Activated naive CD4-positive, alpha-beta T cell (primary cell): ENCODE measurements around the gene CPTP.

Source experiments
- DNase-seq, 4 experiments: peaks; one replicate each; lab custom pipeline; 2025; lab: John Stamatoyannopoulos, UW

Gene CPTP

DNA sequence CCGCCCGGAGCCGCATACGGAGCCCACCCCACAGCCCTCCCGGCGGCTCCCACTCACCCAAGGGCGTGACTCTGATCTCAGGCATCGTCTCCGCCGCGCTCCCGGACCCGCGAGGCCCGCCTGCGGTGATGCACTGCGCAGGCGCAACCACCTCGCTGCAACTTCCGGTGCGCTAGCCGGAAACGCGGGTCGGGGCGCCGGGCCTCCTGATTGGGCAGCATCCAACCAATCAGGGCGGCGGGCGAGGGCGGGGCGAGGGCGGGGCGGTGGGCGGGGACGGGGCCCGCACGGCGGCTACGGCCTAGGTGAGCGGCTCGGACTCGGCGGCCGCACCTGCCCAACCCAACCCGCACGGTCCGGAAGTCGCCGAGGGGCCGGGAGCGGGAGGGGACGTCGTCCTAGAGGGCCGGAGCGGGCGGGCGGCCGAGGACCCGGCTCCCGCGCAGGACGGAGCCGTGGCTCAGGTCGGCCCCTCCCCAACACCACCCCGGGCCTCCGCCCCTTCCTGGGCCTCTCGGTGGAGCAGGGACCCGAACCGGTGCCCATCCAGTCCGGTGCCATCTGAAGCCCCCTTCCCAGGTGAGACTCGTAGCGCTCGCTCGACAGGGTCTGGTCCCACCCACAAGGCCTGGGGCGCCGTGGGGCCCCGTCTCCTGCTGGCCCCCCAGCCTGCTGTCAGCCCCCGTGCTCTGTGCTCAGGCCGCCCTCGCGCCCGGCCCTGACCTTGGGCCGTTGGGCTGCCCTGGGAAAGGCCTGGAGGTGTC is at the start of gene CPTP, which contains the start of gene INTS11:
Gene CPTP (plus strand): TSS at position 279 of the 764 bp plus-strand sequence. CDS start 2,109 bp downstream, outside the sequence.
Gene INTS11 (minus strand): TSS at position 137 of the 764 bp plus-strand sequence. CDS start 52 bp downstream, at position 85.
- DNase-seq = peak; percentile 89 to 95 (median 93)

DNA sequence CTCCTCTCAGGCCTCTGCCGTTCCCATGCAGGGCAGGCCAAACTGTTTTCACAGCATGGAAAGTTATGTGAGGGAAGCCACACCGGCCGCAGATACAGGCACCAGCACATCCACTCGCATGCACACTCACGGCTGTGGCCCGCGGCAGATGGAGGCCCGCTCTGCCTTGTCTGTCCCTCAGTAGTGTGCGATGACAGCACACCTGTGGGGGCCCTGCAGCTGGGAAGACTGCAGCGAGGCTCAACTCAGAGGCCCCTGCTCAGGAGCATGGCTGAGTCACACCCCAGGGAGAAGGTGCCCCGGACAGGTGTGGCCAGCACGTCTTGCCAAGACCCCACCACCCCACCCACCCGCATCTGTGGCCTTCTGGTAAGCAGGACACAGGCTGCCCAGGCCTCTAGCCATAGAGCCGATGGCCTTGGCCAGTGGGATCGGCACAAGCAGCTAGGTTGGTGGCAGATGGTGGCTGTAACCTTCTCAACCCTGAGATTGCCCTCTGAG is 49.6 kb upstream of the CPTP start:
- DNase-seq = no peak

DNA sequence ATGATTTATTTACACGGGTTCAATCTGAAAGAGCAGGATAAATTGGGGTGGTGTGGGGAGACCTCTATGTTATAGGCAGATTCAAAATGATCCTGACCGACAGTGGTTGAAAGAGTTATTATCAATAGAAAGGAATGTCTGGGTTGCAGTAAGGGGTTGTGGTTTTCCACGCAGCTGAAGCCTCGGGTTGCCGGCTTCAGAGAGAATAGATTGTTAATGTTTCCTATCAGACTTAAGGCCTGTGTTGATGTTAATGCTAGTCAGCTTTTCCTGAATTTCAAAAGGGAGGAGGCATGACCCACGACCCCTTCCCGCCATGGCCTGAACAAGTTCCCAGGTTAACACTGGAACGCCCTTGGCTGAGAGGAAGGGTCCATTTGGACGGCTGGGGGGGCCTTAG is 48.8 kb upstream of the CPTP start:
- no peak for DNase-seq

DNA sequence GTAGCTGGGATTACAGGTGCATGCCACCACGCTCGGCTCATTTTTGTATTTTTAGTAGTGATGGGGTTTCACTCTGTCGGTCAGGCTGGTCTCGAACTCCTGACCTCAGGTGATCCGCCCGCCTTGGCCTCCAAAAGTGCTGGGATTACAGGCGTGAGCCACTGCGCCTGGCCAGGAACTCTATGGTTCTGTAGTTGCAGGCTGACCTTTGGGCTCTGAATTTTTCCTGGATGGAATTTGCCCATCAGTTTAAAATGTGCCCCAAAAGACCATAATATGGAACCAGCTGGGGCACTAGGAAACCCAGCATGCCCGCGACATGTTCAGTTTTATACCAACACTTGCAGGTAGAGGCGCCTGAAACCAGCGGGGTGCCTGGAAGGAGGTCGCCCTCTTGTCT is 46.0 kb upstream of the CPTP start:
- DNase-seq = no peak

DNA sequence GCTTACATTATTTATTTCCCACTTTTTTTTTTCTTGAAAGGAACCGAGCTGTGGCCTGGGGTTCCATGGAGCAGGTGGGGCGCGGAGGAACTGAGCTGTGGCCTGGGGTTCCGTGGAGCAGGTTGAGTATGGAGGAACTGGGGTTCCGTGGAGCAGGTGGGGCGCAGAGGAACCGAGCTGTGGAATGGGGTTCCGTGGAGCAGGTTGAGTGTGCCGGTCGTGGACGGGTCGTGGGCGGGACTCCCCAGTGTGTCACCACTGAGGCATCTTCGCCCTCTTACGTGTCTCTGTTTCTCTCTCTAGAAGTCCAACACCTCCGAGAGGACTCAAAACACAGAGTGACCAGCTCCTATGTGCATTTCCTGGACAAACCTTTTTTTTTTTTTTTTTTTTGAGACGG is 45.6 kb upstream of the CPTP start:
- no peak for DNase-seq

DNA sequence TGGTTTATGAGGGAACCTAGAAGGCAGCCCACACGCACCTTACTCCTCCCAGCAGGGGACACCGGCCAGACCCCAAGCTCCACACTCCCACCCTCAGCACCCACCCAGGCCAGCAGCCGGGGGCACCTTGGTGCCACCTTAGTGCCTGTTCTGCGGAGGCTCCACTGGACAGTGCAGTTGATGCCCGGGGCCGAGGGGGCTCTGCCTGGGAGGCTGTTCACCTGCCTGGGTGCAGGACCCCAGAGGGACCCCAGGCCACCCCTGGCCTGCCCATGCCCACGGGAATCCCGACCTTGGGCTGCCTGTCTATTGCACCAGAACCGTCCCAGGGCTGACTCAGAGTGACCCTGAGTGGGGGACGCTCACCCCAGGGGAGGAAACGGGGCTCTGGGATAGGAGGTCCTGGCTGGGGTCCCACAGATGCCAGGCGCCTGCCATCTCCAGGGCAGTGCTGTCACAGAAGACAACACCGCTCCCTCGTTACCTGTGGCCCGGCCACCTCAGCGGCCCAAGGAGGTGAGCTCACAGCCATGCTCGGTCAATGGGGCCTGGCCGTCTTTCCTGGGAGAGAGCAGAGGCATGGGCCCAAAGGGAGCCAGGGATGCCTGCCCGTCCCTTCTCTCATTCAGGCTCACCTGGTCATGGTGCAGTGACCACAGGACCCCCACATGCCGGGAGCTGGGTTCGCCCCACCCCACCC is 43.7 kb upstream of the CPTP start:
- DNase-seq = no peak

DNA sequence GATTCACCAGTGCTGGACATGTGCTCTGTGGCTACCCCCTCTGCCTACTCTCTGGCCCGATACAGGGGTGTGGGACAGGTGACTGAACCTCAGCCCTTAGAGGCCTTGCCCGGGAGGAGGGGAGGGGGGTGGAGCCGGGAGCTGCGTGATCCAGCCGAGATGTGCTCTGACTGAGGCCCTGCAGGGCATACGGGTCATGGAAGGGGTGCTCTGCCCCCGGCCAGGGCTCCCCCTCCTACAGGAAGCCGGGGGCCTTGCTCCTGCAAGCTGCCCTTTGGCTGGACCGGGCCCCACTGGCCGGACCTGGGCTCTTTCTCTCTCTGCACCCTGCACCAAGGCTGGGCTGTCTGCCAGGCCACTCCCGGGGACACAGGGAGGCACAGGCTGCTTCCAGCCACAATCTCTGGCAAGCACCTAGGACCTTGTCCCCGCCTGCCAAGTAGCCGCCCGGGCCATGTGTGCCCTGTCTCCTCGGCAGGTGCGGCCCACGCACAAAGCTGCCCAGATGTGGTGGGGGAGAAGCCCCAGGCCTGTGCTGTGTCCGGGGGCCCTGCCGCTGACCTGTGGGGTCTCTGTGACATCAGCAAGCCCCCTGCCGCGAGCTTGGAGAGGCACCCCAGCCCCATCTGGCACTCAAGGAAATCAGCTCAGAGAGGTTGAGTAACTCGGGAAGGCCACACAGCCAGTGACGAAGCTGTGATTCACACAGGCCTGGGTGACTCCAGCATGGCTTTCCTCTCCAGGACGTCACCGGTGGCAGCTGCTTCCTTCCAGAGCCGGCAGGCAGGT is 42.9 kb upstream of the CPTP start:
- no peak for DNase-seq

DNA sequence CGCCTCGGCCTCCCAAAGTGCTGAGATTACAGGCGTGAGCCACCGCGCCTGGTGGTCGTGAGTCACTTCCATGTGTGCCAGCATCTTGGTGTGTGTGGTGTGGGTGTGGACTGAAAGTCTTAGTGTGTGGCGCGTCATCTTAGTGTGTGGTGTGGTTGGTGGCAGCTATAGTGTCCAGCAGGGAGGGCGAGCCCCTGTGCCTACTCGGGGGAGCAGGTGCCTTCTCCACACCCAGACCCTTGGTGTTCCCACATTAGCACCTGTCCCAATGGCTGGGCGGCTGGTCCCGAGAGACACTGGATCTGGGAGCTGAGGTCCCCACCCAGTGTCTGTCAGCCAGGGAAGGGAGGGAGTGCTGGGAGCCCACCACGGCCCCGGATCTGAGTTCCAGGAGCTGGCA is 41.6 kb upstream of the CPTP start:
- no peak for DNase-seq

DNA sequence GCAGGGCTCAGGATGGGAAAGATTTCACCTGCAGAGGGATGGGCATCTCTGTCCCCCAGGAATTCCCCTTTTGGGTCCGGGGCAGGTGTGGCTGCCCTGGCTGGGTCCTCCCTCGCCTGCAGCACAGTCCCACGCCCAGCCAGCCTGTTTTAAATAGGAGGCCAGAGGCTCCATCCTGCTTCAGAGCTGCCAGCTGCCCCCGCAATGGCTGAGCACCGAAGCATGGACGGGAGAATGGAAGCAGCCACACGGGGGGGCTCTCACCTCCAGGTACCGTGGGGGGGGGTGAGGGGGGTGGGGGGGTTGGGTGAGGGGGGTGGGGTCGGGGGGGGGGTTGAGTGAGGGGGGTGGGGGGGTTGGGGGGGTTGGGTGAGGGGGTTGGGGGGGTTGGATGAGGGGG is 40.8 kb upstream of the CPTP start:
- DNase-seq = no peak

DNA sequence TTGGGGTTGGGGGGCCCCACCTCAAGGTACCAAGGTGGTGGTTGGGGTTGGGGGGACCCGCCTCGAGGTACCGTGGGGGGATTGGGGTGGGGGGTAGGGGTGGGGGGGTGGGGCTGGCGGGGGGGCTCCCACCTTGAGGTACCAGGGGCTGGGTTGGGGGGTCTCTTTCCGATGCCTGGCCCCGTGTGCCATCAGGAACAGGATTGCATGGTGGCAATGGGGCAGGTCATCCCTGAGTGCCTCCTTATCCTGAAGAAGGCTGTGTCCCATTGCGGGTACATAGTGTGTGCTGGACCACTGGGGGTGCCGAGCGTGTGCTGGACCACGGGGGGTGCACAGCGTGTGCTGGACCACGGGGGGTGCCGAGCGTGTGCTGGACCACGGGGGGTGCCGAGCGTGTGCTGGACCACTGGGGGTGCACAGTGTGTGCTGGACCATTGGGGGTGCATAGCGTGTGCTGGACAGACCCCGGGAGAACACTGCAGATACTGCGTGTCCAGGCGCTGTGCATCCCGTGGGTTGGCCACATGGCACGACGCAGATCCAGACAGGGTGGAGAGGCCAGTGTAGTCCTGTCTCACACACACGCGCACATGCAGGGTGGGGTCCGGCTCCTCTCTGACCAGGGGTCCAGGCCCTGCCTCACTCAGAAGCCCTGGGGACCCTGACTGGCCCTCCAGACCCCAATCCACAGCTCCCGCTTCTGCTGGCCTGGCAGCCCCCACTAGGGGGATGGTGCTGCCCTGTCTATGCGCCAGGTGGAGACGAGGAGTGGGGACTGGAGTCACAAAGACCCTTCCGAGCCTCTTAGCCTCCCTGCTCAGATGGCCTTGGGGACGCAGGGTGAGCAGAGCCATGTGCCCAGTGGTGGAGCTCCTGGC is 40.1 kb upstream of the CPTP start:
- no peak for DNase-seq

DNA sequence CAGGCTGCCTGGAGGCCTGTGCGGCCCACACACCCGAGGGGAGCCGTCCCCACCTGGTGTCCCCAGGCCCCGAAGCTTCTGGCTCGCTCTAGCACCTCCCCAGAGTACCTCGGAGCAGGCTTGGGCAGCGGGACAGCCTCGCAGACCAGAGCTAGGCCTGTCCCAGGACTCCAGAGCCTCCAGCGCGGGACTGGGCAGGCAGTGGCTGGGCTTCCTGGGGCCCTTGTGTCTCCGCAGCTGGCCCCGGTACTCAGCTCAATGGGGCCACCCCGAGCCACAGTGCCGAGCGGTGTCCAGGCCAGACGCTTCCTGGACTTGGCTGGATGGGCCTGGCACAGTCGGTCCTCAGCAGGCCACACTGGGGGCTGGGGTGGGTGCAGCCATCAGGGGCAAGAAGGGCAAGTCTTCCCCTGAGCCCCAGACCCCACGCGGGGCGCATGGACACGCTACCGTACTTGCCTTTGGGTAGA is 39.5 kb upstream of the CPTP start:
- no peak for DNase-seq

DNA sequence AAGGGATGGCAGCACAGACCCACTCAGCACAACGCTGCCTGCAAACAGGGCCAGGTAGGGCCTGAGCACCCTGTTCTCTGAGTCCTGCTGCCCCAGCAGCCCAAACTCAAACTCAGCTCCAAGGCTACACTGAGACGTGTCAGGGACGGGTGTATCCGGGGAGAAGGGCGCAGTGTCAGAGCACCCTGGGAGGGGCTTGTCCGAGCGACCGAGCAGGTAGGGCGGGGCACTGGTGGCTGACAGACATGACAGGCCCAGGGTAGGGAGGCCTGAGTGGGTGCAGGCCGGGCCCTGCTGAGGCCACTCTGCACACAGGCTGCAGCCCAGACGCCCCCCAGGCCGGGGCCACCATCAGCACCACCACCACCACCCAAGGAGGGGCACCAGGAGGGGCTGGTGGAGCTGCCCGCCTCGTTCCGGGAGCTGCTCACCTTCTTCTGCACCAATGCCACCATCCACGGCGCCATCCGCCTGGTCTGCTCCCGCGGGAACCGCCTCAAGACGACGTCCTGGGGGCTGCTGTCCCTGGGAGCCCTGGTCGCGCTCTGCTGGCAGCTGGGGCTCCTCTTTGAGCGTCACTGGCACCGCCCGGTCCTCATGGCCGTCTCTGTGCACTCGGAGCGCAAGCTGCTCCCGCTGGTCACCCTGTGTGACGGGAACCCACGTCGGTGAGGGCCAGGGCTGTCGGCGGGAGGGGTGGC is 38.8 kb upstream of the CPTP start:
- DNase-seq = no peak

DNA sequence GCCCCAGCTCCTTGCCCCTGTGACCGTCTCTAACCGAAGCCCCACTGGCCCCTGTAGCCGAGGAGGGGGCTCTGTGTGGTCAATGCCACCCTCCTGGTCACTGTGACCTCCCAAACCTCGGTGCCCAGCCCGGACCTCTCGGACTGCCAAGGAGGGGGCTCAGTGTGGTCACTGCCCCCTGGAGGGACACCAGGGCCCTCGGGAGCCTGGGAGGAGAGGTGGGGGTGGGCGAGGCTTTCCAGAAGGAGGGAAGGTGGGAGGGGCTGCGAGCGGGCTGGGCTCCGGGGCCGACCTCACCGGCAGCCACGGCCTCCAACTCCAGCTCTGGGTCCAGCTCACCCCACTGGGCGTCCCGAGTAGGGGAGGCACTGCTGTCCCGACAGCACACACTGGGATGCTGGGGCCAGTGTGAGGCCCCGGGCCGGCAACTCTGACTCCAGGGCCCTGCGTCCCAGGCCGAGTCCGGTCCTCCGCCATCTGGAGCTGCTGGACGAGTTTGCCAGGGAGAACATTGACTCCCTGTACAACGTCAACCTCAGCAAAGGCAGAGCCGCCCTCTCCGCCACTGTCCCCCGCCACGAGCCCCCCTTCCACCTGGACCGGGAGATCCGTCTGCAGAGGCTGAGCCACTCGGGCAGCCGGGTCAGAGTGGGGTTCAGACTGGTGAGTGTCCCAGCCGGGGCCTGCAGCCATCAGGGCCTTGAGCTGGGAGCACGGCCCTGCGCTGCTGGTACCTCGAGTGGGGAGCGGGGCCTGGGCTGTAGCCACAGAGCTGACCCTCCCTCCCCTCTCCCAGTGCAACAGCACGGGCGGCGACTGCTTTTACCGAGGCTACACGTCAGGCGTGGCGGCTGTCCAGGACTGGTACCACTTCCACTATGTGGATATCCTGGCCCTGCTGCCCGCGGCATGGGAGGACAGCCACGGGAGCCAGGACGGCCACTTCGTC is 38.0 kb upstream of the CPTP start:
- no peak for DNase-seq

DNA sequence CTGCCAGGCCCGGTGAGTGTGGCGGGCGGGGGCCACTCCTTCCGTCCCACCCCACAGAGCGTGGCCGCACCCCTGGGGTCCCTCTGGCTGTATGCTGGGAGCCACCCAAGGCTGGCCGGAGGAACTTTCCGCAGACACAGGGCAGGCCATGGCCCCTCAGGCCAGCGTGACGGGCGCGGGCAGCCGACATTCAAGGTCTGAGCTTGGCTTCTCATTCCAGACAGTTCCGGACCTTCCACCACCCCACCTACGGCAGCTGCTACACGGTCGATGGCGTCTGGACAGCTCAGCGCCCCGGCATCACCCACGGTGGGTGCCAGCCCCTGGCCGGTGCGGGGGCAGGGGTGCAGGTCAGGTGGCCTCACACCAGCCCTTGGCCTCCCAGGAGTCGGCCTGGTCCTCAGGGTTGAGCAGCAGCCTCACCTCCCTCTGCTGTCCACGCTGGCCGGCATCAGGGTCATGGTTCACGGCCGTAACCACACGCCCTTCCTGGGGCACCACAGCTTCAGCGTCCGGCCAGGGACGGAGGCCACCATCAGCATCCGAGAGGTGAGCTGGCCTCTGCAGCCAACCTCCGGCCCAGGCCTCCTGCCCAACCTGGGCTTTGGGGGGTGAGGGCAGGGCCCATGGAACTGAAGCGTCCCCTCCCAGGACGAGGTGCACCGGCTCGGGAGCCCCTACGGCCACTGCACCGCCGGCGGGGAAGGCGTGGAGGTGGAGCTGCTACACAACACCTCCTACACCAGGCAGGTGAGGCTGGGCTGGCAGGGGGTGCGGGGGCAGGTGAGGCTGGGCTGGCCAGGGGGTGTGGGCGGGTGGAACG is 37.1 kb upstream of the CPTP start:
- no peak for DNase-seq

DNA sequence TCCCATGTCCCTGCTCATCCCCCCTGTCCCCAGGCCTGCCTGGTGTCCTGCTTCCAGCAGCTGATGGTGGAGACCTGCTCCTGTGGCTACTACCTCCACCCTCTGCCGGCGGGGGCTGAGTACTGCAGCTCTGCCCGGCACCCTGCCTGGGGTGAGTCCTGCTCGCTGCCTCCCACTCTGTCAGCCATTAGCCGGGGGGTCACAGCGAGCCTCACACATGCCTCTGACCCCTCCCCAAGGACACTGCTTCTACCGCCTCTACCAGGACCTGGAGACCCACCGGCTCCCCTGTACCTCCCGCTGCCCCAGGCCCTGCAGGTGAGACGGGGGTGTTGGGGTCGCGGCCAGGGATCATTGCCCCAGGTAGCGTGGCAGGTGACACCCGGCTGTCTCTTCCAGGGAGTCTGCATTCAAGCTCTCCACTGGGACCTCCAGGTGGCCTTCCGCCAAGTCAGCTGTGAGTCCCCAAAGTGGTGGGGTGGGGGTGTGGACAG is 34.3 kb upstream of the CPTP start:
- peak; percentile 27 to 49 (median 36) for DNase-seq

DNA sequence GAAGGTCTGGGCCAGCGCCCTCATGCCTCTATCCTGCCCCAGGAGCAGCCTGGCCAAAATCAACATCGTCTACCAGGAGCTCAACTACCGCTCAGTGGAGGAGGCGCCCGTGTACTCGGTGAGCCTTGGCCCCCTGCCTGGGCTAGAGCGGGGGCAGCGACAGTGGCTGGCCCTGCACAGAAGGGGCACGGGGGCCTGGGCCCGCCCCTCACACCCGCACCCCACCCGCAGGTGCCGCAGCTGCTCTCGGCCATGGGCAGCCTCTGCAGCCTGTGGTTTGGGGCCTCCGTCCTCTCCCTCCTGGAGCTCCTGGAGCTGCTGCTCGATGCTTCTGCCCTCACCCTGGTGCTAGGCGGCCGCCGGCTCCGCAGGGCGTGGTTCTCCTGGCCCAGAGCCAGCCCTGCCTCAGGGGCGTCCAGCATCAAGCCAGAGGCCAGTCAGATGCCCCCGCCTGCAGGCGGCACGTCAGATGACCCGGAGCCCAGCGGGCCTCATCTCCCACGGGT is 33.5 kb upstream of the CPTP start:
- DNase-seq = no peak

DNA sequence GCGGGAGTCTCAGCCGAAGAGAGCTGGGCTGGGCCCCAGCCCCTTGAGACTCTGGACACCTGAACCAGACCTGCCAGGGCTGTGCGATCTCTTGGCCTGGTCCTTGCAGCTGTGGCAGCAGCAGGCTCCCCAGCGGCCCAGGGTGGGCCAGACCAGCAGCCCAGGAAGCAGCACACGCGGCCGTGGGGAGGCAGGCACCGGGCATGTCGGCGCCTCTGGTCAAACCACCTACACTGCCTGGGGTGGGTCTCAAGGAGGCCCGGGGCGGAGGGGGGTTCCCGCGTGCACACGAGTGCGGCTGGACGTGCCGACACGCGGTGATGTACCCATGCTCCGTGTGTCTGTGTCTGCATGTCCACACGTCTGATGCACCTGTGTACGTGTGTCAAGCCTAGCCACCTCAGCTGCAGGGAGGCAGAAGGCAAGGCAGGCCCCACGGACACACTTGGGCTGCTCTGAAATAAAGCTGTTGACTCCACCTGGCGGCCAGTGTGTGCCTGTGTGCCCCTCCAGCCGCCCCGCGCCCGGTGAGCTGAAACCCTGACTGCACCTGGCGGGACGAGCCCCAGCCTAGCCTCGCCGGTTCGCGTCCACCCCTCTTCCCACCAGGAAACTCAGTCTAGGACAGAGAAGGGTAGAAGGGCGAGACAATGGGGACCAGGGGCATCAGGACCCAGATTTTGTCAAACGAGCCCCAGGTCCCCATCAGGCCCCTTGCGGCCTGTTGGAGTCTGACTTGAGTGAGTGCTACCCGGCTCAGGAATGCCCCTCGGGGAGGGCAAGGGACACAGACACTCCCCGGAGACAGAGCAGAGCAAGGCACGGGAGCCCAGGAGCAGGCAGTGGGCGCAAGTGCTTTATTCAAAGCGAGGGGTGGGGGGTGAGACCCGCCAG is 32.8 kb upstream of the CPTP start:
- DNase-seq = peak in 2 of 4 experiments; percentile 42 to 50
